ENCODE results near the gene MKNK2. TPM values are rescaled to one million over a fixed set of nuclear protein-coding genes. Genes with fewer than 3 reads are reported as not detected.

MKNK2 gene
- total RNA-seq, 1 experiment from 2014 or later, result 96.8 TPM

DNA sequence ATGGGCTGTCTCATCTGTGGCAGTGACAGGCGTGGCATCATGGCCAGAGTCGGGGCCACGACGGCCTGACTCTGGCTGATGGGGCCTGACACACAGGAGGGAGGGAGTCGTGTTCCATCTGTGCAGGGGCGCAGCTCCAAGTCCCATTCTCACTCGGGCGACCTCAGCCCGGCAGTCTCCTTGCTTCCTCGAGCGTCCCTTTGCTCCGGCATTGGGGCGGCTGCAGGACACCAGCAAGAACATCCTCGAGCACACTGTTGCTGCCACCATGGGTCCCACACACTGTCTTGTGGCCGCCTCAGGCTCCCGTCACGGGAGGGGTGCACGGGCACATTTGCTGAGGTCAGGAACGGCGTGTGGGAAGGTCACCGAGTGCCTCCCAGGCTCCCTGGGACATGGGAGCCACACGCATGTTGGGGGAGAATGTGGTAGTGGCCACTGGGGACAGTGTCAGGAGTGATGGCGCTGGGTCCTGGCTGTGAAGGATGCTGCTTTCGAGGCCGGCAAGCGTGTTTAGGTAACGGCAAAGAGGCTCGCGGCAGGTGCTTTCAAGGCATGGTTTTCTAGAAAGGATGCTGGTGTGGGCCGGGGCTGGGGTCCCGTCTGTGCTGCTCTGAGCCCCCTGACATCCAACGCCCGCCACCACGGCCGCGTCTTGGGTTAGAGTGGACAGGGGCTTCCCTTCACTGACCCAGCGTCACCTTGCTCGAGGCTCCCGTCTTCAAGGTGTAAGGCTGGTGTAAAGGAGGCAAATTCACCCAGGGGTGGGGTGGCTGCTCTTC is 49.1 kb upstream of the MKNK2 start:
- H3K79me2 ChIP-seq (ENCODE audit: low read length), result peaks cover 15% of the 10 kb centered on the region

DNA sequence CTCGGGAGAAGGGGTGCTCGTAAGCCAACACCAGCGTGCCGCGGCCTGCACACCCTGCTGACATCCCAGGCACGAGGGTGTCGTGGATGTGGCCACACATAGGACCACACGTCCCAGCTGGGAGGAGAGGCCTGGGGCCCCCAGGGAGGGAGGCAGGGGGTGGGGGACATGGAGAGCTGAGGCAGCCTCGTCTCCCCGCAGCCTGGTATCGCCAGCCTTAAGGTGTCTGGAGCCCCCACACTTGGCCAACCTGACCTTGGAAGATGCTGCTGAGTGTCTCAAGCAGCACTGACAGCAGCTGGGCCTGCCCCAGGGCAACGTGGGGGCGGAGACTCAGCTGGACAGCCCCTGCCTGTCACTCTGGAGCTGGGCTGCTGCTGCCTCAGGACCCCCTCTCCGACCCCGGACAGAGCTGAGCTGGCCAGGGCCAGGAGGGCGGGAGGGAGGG is 48.0 kb upstream of the MKNK2 start:
- H3F3A ChIP-seq (ENCODE audit: low read length, unreplicated experiment), result no peaks in the 10 kb centered on the region
- CTCF ChIA-PET, result no interaction called here
- no peak for DNase-seq
- H3K27ac ChIP-seq (ENCODE audit: low read length), result no peak overlapping the region
- H3K4me2 ChIP-seq (ENCODE audit: low read length), result no peak overlapping the region
- no peaks in the 10 kb centered on the region for H4K20me1 ChIP-seq (ENCODE audit: low read length)
- no peaks in the 10 kb centered on the region for H3K9me3 ChIP-seq (ENCODE audit: low read length)
- H2AFZ ChIP-seq (ENCODE audit: low read length), result no peak overlapping the region
- H3K79me2 ChIP-seq (ENCODE audit: low read length), result peaks cover 20% of the 10 kb centered on the region
- BruUV-seq (replicated peaks), result no TSS peak
- POLR2A ChIA-PET (ENCODE audit: unreplicated experiment), result no interaction called here
- no peaks in the 10 kb centered on the region for H3K27me3 ChIP-seq (ENCODE audit: low read length)
- intact Hi-C loops (cut with micrococcal nuclease), result loop anchor here (5.0 kb wide), 1 partner anchor 53 kb away; the partner anchor contains the start of gene AP3D1
- peaks cover 5% of the 10 kb centered on the region; the same call in 1 of the 2 replicates for H3K4me1 ChIP-seq (ENCODE audit: insufficient read depth, low read length)
- no peak overlapping the region for H3K9ac ChIP-seq (ENCODE audit: low read length)
- H3K9me2 ChIP-seq (replicated peaks; ENCODE audit: low read length), result no peaks in the 10 kb centered on the region
- no peak overlapping the region for H3K4me3 ChIP-seq (ENCODE audit: low read length)
- H3K36me3 ChIP-seq (ENCODE audit: low read depth, low read length), result no peaks in the 10 kb centered on the region; the same call in 1 of the 2 replicates
- ATAC-seq, result no peak
- TF ChIP-seq EZH2 (IDR thresholded peaks at IDR 0.05; ENCODE audit: low read length, unreplicated experiment) (no peak), EZH2phosphoT487 (IDR thresholded peaks at IDR 0.05; ENCODE audit: borderline replicate concordance, low read length) (no peak)
- TF ChIP-seq, protein P1, sequence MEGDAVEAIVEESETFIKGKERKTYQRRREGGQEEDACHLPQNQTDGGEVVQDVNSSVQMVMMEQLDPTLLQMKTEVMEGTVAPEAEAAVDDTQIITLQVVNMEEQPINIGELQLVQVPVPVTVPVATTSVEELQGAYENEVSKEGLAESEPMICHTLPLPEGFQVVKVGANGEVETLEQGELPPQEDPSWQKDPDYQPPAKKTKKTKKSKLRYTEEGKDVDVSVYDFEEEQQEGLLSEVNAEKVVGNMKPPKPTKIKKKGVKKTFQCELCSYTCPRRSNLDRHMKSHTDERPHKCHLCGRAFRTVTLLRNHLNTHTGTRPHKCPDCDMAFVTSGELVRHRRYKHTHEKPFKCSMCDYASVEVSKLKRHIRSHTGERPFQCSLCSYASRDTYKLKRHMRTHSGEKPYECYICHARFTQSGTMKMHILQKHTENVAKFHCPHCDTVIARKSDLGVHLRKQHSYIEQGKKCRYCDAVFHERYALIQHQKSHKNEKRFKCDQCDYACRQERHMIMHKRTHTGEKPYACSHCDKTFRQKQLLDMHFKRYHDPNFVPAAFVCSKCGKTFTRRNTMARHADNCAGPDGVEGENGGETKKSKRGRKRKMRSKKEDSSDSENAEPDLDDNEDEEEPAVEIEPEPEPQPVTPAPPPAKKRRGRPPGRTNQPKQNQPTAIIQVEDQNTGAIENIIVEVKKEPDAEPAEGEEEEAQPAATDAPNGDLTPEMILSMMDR (conservative IDR thresholded peaks at IDR 0.05; ENCODE audit: low read depth, low read length), result no peak

More for the DNA sequence above, 49.1 kb upstream of the MKNK2 start:
- peaks cover 5% of the 10 kb centered on the region; the same call in 1 of the 2 replicates for H3K4me1 ChIP-seq (ENCODE audit: insufficient read depth, low read length)
- no TSS peak for BruUV-seq (replicated peaks)
- no peak for DNase-seq
- peaks cover 4% of the 10 kb centered on the region for H3K36me3 ChIP-seq (ENCODE audit: low read depth, low read length)
- ATAC-seq, result no peak
- no peak overlapping the region for H3K27ac ChIP-seq (ENCODE audit: low read length)
- H3K9ac ChIP-seq (ENCODE audit: low read length), result no peak overlapping the region
- no peaks in the 10 kb centered on the region for H4K20me1 ChIP-seq (ENCODE audit: low read length)
- TF ChIP-seq EZH2 (IDR thresholded peaks at IDR 0.05; ENCODE audit: low read length, unreplicated experiment), result no peak
- TF ChIP-seq, protein P1 (conservative IDR thresholded peaks at IDR 0.05; ENCODE audit: low read depth, low read length), result no peak
- no peaks in the 10 kb centered on the region for H3F3A ChIP-seq (ENCODE audit: low read length, unreplicated experiment)
- H3K4me2 ChIP-seq (ENCODE audit: low read length), result no peak overlapping the region
- intact Hi-C loops (cut with micrococcal nuclease), result loop anchor here (5.0 kb wide), 1 partner anchor 52 kb away; the partner anchor contains the start of gene AP3D1
- H3K4me3 ChIP-seq (ENCODE audit: low read length), result no peak overlapping the region
- no peaks in the 10 kb centered on the region for H3K9me2 ChIP-seq (replicated peaks; ENCODE audit: low read length)
- H3K9me3 ChIP-seq (ENCODE audit: low read length), result no peaks in the 10 kb centered on the region
- no peak overlapping the region for H2AFZ ChIP-seq (ENCODE audit: low read length)
- no peaks in the 10 kb centered on the region for H3K27me3 ChIP-seq (ENCODE audit: low read length)
- POLR2A ChIA-PET (ENCODE audit: unreplicated experiment), result no interaction called here
- CTCF ChIA-PET, result no interaction called here

DNA sequence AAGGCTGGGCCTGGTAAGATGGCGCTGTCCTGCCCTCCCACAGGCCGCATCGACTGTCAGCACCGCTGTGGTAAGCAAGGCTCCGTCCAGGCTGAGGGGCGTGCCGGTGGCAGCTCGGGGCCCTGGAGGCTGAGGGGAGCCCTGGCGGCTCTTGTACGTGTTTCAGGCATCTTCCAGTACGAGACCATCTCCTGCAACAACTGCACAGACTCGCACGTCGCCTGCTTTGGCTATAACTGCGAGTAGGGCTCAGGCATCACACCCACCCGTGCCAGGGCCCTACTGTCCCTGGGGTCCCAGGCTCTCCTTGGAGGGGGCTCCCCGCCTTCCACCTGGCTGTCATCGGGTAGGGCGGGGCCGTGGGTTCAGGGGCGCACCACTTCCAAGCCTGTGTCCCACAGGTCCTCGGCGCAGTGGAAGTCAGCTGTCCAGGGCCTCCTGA is 46.9 kb upstream of the MKNK2 start:
- Histone ChIP-seq H3K9me3 (ENCODE audit: low read length) (no peaks in the 10 kb centered on the region), H3K4me2 (ENCODE audit: low read length) (no peak overlapping the region), H3F3A (ENCODE audit: low read length, unreplicated experiment) (no peaks in the 10 kb centered on the region), H3K36me3 (ENCODE audit: low read depth, low read length) (no peaks in the 10 kb centered on the region; the same call in 1 of the 2 replicates), H3K9ac (ENCODE audit: low read length) (no peak overlapping the region), H3K79me2 (ENCODE audit: low read length) (peaks cover 26% of the 10 kb centered on the region), H2AFZ (ENCODE audit: low read length) (no peak overlapping the region), H3K27me3 (ENCODE audit: low read length) (no peaks in the 10 kb centered on the region), H3K9me2 (replicated peaks; ENCODE audit: low read length) (no peaks in the 10 kb centered on the region), H3K4me3 (ENCODE audit: low read length) (no peak overlapping the region), H4K20me1 (ENCODE audit: low read length) (no peaks in the 10 kb centered on the region), H3K4me1 (ENCODE audit: insufficient read depth, low read length) (peaks cover 5% of the 10 kb centered on the region; the same call in 1 of the 2 replicates), H3K27ac (ENCODE audit: low read length) (no peak overlapping the region)
- intact Hi-C loops (cut with micrococcal nuclease), result loop anchor here (5.0 kb wide), 1 partner anchor 54 kb away; the partner anchor contains the start of gene AP3D1
- ChIA-PET CTCF (no interaction called here), POLR2A (ENCODE audit: unreplicated experiment) (no interaction called here)
- DNase-seq (no peak), ATAC-seq (no peak)
- no TSS peak for BruUV-seq (replicated peaks)
- TF ChIP-seq EZH2phosphoT487 (IDR thresholded peaks at IDR 0.05; ENCODE audit: borderline replicate concordance, low read length), result no peak
- TF ChIP-seq EZH2 (IDR thresholded peaks at IDR 0.05; ENCODE audit: low read length, unreplicated experiment), result no peak
- TF ChIP-seq, protein P1 (conservative IDR thresholded peaks at IDR 0.05; ENCODE audit: low read depth, low read length), result no peak
